RWPE2 (cell line): Measurements from ENCODE around the gene ERCC6L.
A peak's percentile ranks its signal among the peaks of the same experiment; 100 is the strongest.

Experiments used
- ATAC-seq: fragments of 200-7000 bp; cut with Tn5 transposase; 3 replicates; pipeline ENCODE4 v1.9.1; 2021; ENCODE audit warnings: low read depth
- DNase-seq: peaks from one replicate; pipeline ENCODE4 v3.0.0-alpha.2; 2020; ENCODE audit warnings: low spot score
- H3K27ac ChIP-seq: fragments of 450-650 bp; 2 replicates; pipeline ENCODE4 v1.5.1; 2017; ENCODE audit warnings: mild to moderate bottlenecking; ENCODE audit not compliant: poor library complexity, severe bottlenecking
- H3K27me3 ChIP-seq: fragments of 250-450 bp; sonication (Bioruptor Pico); 2 replicates; pipeline ENCODE4 v1.5.1; 2021; ENCODE audit warnings: mild to moderate bottlenecking, moderate library complexity; ENCODE audit not compliant: insufficient read depth, poor library complexity, severe bottlenecking
- H3K36me3 ChIP-seq: fragments of 250-450 bp; sonication (Bioruptor Pico); 2 replicates; pipeline ENCODE4 v1.5.1; 2020; ENCODE audit warnings: low read depth, mild to moderate bottlenecking, moderate library complexity
- H3K4me1 ChIP-seq: fragments of 250-450 bp; sonication (Bioruptor Pico); 2 replicates; pipeline ENCODE4 v1.5.1; 2021; ENCODE audit warnings: mild to moderate bottlenecking, moderate library complexity; ENCODE audit not compliant: insufficient read depth, poor library complexity, severe bottlenecking
- H3K4me3 ChIP-seq: fragments of 250-450 bp; sonication (Bioruptor Pico); 2 replicates; pipeline ENCODE4 v1.5.1; 2021; ENCODE audit warnings: mild to moderate bottlenecking, moderate library complexity; ENCODE audit not compliant: severe bottlenecking
- H3K9me3 ChIP-seq: fragments of 250-450 bp; sonication (Bioruptor Pico); 2 replicates; pipeline ENCODE4 v1.5.1; 2021; ENCODE audit warnings: mild to moderate bottlenecking, moderate library complexity; ENCODE audit not compliant: severe bottlenecking
- TF ChIP-seq, protein P1 (sequence below): fragments of 450-650 bp; IDR thresholded peaks from one replicate; pipeline ENCODE4 v1.5.1; 2017; ENCODE audit warnings: mild to moderate bottlenecking, moderate library complexity; ENCODE audit not compliant: poor library complexity, severe bottlenecking

The ERCC6L gene

GRCh38 chrX:72207366-72207765 is 31.5 kb downstream of the ERCC6L start:
- Histone ChIP-seq H3K9me3 (no peaks in the 10 kb centered on the region), H3K27me3 (no peaks in the 10 kb centered on the region), H3K27ac (no peak overlapping the region), H3K36me3 (0 out of 2 replicates have a peak, but pooled peaks cover 3% of the 10 kb centered on the region), H3K4me3 (no peak overlapping the region), H3K4me1 (peaks cover 2% of the 10 kb centered on the region)
- no peak for DNase-seq
- no peak for ATAC-seq
- TF ChIP-seq, protein P1, sequence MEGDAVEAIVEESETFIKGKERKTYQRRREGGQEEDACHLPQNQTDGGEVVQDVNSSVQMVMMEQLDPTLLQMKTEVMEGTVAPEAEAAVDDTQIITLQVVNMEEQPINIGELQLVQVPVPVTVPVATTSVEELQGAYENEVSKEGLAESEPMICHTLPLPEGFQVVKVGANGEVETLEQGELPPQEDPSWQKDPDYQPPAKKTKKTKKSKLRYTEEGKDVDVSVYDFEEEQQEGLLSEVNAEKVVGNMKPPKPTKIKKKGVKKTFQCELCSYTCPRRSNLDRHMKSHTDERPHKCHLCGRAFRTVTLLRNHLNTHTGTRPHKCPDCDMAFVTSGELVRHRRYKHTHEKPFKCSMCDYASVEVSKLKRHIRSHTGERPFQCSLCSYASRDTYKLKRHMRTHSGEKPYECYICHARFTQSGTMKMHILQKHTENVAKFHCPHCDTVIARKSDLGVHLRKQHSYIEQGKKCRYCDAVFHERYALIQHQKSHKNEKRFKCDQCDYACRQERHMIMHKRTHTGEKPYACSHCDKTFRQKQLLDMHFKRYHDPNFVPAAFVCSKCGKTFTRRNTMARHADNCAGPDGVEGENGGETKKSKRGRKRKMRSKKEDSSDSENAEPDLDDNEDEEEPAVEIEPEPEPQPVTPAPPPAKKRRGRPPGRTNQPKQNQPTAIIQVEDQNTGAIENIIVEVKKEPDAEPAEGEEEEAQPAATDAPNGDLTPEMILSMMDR: no peak

- H3K9me3 ChIP-seq: no peaks in the 10 kb centered on the region
- H3K27ac ChIP-seq: no peak overlapping the region
- no peak for DNase-seq
- H3K27me3 ChIP-seq: no peaks in the 10 kb centered on the region
- peaks cover 12% of the 10 kb centered on the region for H3K4me1 ChIP-seq
- H3K36me3 ChIP-seq: 0 out of 2 replicates have a peak, but pooled peaks cover 3% of the 10 kb centered on the region
- no peak overlapping the region for H3K4me3 ChIP-seq
- TF ChIP-seq, protein P1: no peak
- no peak for ATAC-seq
Observed at GRCh38 chrX:72205706-72206105, 33.1 kb downstream of the ERCC6L start.

DNA sequence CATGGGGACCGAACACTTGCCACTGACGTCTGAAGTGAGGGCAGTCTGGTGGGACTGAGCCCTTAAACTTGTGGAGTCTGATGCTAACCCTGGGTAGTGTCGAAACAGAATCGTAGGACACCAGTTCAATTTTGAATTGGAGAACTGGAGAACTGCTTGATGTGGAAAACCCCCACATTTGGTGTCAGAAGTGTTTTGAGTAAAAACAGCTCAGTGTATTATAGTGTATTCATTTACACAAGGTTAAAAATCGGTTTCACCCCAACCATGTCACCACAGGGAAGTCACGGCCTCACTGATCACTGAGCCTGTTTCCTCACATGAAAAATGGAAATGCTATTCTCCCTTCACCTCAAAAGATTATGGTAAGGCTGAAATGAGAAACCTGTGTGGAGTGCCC is 35.4 kb downstream of the ERCC6L start:
- Histone ChIP-seq H3K27ac (peak overlapping the region; percentile 84), H3K9me3 (no peaks in the 10 kb centered on the region), H3K27me3 (no peaks in the 10 kb centered on the region), H3K4me3 (no peak overlapping the region), H3K36me3 (0 out of 2 replicates have a peak, but pooled peaks cover 3% of the 10 kb centered on the region), H3K4me1 (peaks cover 12% of the 10 kb centered on the region)
- ATAC-seq (no peak), DNase-seq (no peak)
- TF ChIP-seq, protein P1: no peak

- ATAC-seq: no peak
- H3K27ac ChIP-seq: peak overlapping the region; percentile 84
Observed at GRCh38 chrX:72202792-72203401, 35.9 kb downstream of the ERCC6L start.

More at GRCh38 chrX:72202792-72203401, 35.9 kb downstream of the ERCC6L start:
- Histone ChIP-seq H3K36me3 (0 out of 2 replicates have a peak, but pooled peaks cover 1% of the 10 kb centered on the region), H3K4me1 (peaks cover 12% of the 10 kb centered on the region), H3K4me3 (no peak overlapping the region), H3K9me3 (no peaks in the 10 kb centered on the region), H3K27me3 (no peaks in the 10 kb centered on the region)
- DNase-seq: no peak
- TF ChIP-seq, protein P1: no peak
